ENCODE results near the gene LBP.
"Not testable (repeated sequence)": the region's sequence is repeated elsewhere in the genome, so short reads cannot be mapped to it uniquely, and the experiment has no call there.

Gene LBP

GRCh38 chr20:38324159-38324558 is 22.1 kb upstream of the LBP start:
- DNase-seq: no peak

- DNase-seq: no peak
These were observed 21.1 kb upstream of the LBP start for GRCh38 chr20:38325167-38325566.

- DNase-seq: no peak
These were observed 20.4 kb upstream of the LBP start for GRCh38 chr20:38325905-38326304.

GRCh38 chr20:38326309-38326708 is 20.0 kb upstream of the LBP start:
- DNase-seq: no peak

- DNase-seq: no peak
These were observed 15.6 kb upstream of the LBP start for GRCh38 chr20:38330638-38331037.

- DNase-seq: no peak
These were observed 15.0 kb upstream of the LBP start for GRCh38 chr20:38331245-38331644.

- no peak for DNase-seq
These were observed 14.5 kb upstream of the LBP start for GRCh38 chr20:38331814-38332213.

GRCh38 chr20:38334016-38334415 is 12.3 kb upstream of the LBP start:
- DNase-seq: no peak

GRCh38 chr20:38336726-38337125 is 9.6 kb upstream of the LBP start:
- no peak for DNase-seq

- no peak for DNase-seq
These were observed 8.6 kb upstream of the LBP start for GRCh38 chr20:38337561-38338140.

- no peak for DNase-seq
These were observed 7.3 kb upstream of the LBP start for GRCh38 chr20:38338849-38339520.

- DNase-seq: not testable (repeated sequence)
These were observed 6.8 kb upstream of the LBP start for GRCh38 chr20:38339521-38339896.

GRCh38 chr20:38339997-38340396 is 6.3 kb upstream of the LBP start:
- no peak for DNase-seq

- DNase-seq: no peak
These were observed 5.6 kb upstream of the LBP start for GRCh38 chr20:38340693-38341092.

- DNase-seq: no peak
These were observed 4.1 kb upstream of the LBP start for GRCh38 chr20:38342216-38342615.

GRCh38 chr20:38342713-38343310 is 3.5 kb upstream of the LBP start:
- no peak for DNase-seq

GRCh38 chr20:38343311-38344106 is 2.8 kb upstream of the LBP start:
- peak; percentile 25 for DNase-seq

GRCh38 chr20:38344107-38344701 is 2.1 kb upstream of the LBP start:
- DNase-seq: no peak

- no peak for DNase-seq
These were observed 639 bp upstream of the LBP start for GRCh38 chr20:38345643-38346042.

GRCh38 chr20:38346741-38347140 is 459 bp downstream of the LBP start:
- DNase-seq: no peak

- DNase-seq: no peak
These were observed 3.6 kb downstream of the LBP start for GRCh38 chr20:38349856-38350255.

GRCh38 chr20:38350879-38351775 is 4.8 kb downstream of the LBP start:
- DNase-seq: no peak

Measured in HCEC 1CT (cell line).